K562 (cell line): ENCODE results near the gene MPIG6B. TPM values are rescaled to one million over a fixed set of nuclear protein-coding genes. Genes with fewer than 3 reads are reported as not detected.

Source experiments
- ARID2 ChIP-seq: fragments of 450-650 bp; IDR thresholded peaks from 2 replicates; pipeline ENCODE4 v1.6.1; 2017; ENCODE audit warnings: antibody characterized with exemption, mild to moderate bottlenecking
- CC2D1A ChIP-seq: fragments of 450-650 bp; IDR thresholded peaks from 2 replicates; pipeline ENCODE4 v1.6.1; 2017; ENCODE audit warnings: mild to moderate bottlenecking
- DMBX1 ChIP-seq: fragments of 250-450 bp; sonication (Bioruptor Pico); IDR thresholded peaks from 2 replicates; pipeline ENCODE4 v1.8.0; 2022; ENCODE audit warnings: inconsistent platforms, mild to moderate bottlenecking, moderate library complexity, borderline replicate concordance
- E2F5 ChIP-seq: sonication (generic); formaldehyde crosslinking; IDR thresholded peaks from 2 replicates; pipeline ENCODE4 v1.8.0; 2022; ENCODE audit warnings: mild to moderate bottlenecking, missing genetic modification reagents
- FOXP1 ChIP-seq: sonication (generic); formaldehyde crosslinking; IDR thresholded peaks from 2 replicates; pipeline ENCODE4 v1.8.0; 2022; ENCODE audit warnings: mild to moderate bottlenecking, missing genetic modification reagents
- MCM7 ChIP-seq, 2 experiments: fragments of 450-650 bp; IDR thresholded peaks; 2 replicates each; pipeline ENCODE4 v1.6.1; 2016 to 2018
- MXI1 ChIP-seq: IDR thresholded peaks from 2 replicates; pipeline ENCODE4 v1.6.1; 2011; ENCODE audit warnings: low read depth, mild to moderate bottlenecking, improper control_type of control experiment, low read length
- PHF8 ChIP-seq: fragments of 200-600 bp; sonication (generic); IDR thresholded peaks from 2 replicates; pipeline ENCODE4 v1.6.1; 2012; ENCODE audit warnings: mixed run types, mild to moderate bottlenecking, inconsistent platforms, low read length, moderate library complexity, borderline replicate concordance
- RFX5 ChIP-seq: IDR thresholded peaks from 2 replicates; pipeline ENCODE4 v1.6.1; 2011; ENCODE audit warnings: low read depth, mild to moderate bottlenecking, improper control_type of control experiment, low read length
- SP1 ChIP-seq: sonication (generic); formaldehyde crosslinking; IDR thresholded peaks from 2 replicates; pipeline ENCODE4 v1.8.1; 2022; ENCODE audit warnings: mild to moderate bottlenecking, missing genetic modification reagents
- SUPT5H ChIP-seq: fragments of 450-650 bp; IDR thresholded peaks from 2 replicates; pipeline ENCODE4 v1.6.1; 2016
- TAF15 ChIP-seq: fragments of 200-400 bp; formaldehyde crosslinking; IDR thresholded peaks from 2 replicates; pipeline ENCODE4 v1.6.1; 2017; ENCODE audit warnings: mild to moderate bottlenecking, low read depth, low read length, moderate library complexity
- TEAD2 ChIP-seq: fragments of 450-650 bp; IDR thresholded peaks from 2 replicates; pipeline ENCODE4 v1.6.1; 2016; ENCODE audit warnings: missing genetic modification characterization, control low read depth, missing compliant biosample characterization
- XRCC5 ChIP-seq: fragments of 200-400 bp; formaldehyde crosslinking; IDR thresholded peaks from 2 replicates; pipeline ENCODE4 v1.6.1; 2017; ENCODE audit warnings: low read depth, mild to moderate bottlenecking, low read length
- ZNF511 ChIP-seq: sonication (generic); formaldehyde crosslinking; IDR thresholded peaks from 2 replicates; pipeline ENCODE4 v1.8.0; 2022; ENCODE audit warnings: mild to moderate bottlenecking, missing genetic modification reagents
- polyA plus RNA-seq, 8 experiments: library from polyadenylated mRNA; depleted of rRNA in 4 of 8; stranded (reverse) in 5 of 8; unstranded in 3 of 8; fragments of >200 nt; fragmentation: Nextera tagmentation in 2 of 8; fragmentation: Illumina TruSeq in 1 of 8; extraction: Ambion mirVana in 2 of 8; extraction: Trizol in 1 of 8; gene quantifications; 2 replicates each; pipeline versions ENCODE4 v1.2.1 to v1.2.3, GENCODE V29; 2011 to 2014; ENCODE audit warnings: inconsistent platforms in 1 of 8, missing spikeins in 1 of 8
- total RNA-seq, 7 experiments: library from RNA; depleted of rRNA in 6 of 7; stranded (reverse); fragments of >200 nt in 6 of 7; fragmentation: Illumina TruSeq in 2 of 7; extraction: Trizol in 2 of 7; gene quantifications; 2 replicates each; pipeline versions ENCODE4 v1.2.1 to v1.2.3, GENCODE V29; 2011 to 2021; ENCODE audit warnings: low replicate concordance in 1 of 7
- TF ChIP-seq, protein P1 (sequence below): fragments of 250-450 bp; sonication (Bioruptor Pico); IDR thresholded peaks from 2 replicates; pipeline ENCODE4 v1.9.0; 2021; ENCODE audit warnings: mild to moderate bottlenecking
- TF ChIP-seq, protein P2 (sequence below), 2 experiments: fragments of 450-650 bp; IDR thresholded peaks; 2 replicates each; pipeline ENCODE4 v1.6.1; 2018; ENCODE audit warnings: mild to moderate bottlenecking in 2 of 2, low read depth in 1 of 2; ENCODE audit not compliant: partially characterized antibody in 2 of 2
- TF ChIP-seq, protein P3 (sequence below): fragments of 250-450 bp; sonication (Bioruptor Pico); IDR thresholded peaks from 2 replicates; pipeline ENCODE4 v1.5.0; 2022; ENCODE audit warnings: mild to moderate bottlenecking
- TF ChIP-seq, protein P4 (sequence below): sonication (generic); formaldehyde crosslinking; IDR thresholded peaks from 2 replicates; pipeline ENCODE4 v1.8.0; 2022; ENCODE audit warnings: mild to moderate bottlenecking, low read depth, missing genetic modification reagents

MPIG6B gene
- total and polyA plus RNA-seq, 9 of the 15 experiments (the other 6 are each of a cell fraction or from before 2014, with no cell fraction given), result 0.11 to 1.2 (median 0.28) TPM; not detected in 1

DNA sequence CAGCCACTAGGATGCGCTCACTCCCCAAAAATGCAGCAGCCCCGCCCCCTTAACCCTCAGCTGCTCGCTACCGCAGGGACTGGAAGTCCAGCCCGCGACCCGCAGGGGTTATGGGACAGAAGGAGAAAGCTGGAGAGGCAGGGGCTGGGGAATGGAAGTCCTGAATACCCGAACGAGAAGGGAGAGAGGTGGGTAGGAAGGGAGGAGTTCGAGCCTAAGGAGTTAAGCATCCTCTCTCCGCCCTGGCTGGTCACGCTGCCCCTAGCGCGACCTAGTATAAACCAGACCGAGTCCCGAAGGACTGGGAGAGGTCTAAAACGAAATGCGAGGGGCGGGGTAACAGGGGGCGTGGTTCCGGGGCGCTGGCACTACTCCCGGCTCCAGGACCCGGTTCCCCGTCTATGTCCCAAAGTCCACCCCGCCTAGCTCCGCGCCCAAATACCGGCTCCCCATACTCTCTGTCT is 6.4 kb downstream of the MPIG6B start (continued):
- TF ChIP-seq, protein P1, sequence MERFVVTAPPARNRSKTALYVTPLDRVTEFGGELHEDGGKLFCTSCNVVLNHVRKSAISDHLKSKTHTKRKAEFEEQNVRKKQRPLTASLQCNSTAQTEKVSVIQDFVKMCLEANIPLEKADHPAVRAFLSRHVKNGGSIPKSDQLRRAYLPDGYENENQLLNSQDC (CRISPR knock-in tag), result peak; percentile 85; the same call in 1 of the 2 replicates
- 0 out of 2 replicates have a peak, but pooled peaks have one; percentile 65 for TF ChIP-seq MXI1
- TF ChIP-seq FOXP1 (CRISPR knock-in tag), result 0 out of 2 replicates have a peak, but pooled peaks have one; percentile 34
- peak; percentile 80; the same call in 1 of the 2 replicates for TF ChIP-seq TEAD2 (tag)
- TF ChIP-seq DMBX1, result 0 out of 2 replicates have a peak, but pooled peaks have one; percentile 10
- TF ChIP-seq ZNF511, result no peak
- peak; percentile 48; the same call in 1 of the 2 replicates for TF ChIP-seq PHF8
- peak; percentile 21; the same call in 1 of the 2 replicates for TF ChIP-seq E2F5
- peak in 1 of 2 experiments; percentile 78; a peak in 1 of 4 replicates for TF ChIP-seq MCM7 (IDR thresholded peaks at IDR 0.05)
- TF ChIP-seq, protein P2, sequence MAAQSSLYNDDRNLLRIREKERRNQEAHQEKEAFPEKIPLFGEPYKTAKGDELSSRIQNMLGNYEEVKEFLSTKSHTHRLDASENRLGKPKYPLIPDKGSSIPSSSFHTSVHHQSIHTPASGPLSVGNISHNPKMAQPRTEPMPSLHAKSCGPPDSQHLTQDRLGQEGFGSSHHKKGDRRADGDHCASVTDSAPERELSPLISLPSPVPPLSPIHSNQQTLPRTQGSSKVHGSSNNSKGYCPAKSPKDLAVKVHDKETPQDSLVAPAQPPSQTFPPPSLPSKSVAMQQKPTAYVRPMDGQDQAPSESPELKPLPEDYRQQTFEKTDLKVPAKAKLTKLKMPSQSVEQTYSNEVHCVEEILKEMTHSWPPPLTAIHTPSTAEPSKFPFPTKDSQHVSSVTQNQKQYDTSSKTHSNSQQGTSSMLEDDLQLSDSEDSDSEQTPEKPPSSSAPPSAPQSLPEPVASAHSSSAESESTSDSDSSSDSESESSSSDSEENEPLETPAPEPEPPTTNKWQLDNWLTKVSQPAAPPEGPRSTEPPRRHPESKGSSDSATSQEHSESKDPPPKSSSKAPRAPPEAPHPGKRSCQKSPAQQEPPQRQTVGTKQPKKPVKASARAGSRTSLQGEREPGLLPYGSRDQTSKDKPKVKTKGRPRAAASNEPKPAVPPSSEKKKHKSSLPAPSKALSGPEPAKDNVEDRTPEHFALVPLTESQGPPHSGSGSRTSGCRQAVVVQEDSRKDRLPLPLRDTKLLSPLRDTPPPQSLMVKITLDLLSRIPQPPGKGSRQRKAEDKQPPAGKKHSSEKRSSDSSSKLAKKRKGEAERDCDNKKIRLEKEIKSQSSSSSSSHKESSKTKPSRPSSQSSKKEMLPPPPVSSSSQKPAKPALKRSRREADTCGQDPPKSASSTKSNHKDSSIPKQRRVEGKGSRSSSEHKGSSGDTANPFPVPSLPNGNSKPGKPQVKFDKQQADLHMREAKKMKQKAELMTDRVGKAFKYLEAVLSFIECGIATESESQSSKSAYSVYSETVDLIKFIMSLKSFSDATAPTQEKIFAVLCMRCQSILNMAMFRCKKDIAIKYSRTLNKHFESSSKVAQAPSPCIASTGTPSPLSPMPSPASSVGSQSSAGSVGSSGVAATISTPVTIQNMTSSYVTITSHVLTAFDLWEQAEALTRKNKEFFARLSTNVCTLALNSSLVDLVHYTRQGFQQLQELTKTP (IDR thresholded peaks at IDR 0.05; ENCODE audit: low read depth in 1 of 2, partially characterized antibody in 2 of 2), result peak; percentile 74 to 87
- peak; percentile 94 for TF ChIP-seq ARID2
- TF ChIP-seq, protein P3, sequence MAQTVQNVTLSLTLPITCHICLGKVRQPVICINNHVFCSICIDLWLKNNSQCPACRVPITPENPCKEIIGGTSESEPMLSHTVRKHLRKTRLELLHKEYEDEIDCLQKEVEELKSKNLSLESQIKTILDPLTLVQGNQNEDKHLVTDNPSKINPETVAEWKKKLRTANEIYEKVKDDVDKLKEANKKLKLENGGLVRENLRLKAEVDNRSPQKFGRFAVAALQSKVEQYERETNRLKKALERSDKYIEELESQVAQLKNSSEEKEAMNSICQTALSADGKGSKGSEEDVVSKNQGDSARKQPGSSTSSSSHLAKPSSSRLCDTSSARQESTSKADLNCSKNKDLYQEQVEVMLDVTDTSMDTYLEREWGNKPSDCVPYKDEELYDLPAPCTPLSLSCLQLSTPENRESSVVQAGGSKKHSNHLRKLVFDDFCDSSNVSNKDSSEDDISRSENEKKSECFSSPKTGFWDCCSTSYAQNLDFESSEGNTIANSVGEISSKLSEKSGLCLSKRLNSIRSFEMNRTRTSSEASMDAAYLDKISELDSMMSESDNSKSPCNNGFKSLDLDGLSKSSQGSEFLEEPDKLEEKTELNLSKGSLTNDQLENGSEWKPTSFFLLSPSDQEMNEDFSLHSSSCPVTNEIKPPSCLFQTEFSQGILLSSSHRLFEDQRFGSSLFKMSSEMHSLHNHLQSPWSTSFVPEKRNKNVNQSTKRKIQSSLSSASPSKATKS (CRISPR knock-in tag), result no peak
- 0 out of 2 replicates have a peak, but pooled peaks have one; percentile 80 for TF ChIP-seq SUPT5H
- TF ChIP-seq TAF15, result 0 out of 2 replicates have a peak, but pooled peaks have one; percentile 9
- peak; percentile 95 for TF ChIP-seq XRCC5
- TF ChIP-seq RFX5, result no peak
- TF ChIP-seq CC2D1A, result peak; percentile 97
- TF ChIP-seq SP1 (CRISPR knock-in tag), result peak; percentile 99
- TF ChIP-seq, protein P4, sequence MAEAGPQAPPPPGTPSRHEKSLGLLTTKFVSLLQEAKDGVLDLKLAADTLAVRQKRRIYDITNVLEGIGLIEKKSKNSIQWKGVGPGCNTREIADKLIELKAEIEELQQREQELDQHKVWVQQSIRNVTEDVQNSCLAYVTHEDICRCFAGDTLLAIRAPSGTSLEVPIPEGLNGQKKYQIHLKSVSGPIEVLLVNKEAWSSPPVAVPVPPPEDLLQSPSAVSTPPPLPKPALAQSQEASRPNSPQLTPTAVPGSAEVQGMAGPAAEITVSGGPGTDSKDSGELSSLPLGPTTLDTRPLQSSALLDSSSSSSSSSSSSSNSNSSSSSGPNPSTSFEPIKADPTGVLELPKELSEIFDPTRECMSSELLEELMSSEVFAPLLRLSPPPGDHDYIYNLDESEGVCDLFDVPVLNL (CRISPR knock-in tag), result peak; percentile 9; the same call in 1 of the 2 replicates
